GM21717 (cell line): ENCODE data around the gene RABAC1.

Experiments
- ATAC-seq: cut with Tn5 transposase; IDR thresholded peaks from one replicate; pipeline ENCODE4 v1.9.1; 2021; ENCODE audit warnings: mild to moderate bottlenecking, moderate library complexity; ENCODE audit not compliant: unreplicated experiment

The RABAC1 gene

DNA sequence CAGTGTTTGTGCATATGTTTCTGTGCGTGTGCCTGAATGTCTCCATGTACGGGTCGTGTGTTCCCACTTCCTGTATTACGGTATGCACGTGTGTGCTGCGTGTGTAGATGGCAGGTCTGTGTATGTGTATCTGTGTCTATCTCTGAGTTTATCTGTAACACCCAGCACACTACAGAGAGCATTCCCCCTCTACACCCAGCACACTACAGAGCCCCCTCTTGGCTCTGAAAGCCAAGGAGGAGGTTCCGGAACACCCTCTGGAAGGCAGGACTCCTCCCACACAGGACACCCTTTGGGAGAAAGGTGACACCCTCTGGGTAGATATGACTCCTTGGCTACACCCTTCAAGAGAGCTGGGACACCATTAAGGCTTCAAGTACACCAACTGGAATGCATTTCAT is 28.8 kb downstream of the RABAC1 start:
- no peak for ATAC-seq

DNA sequence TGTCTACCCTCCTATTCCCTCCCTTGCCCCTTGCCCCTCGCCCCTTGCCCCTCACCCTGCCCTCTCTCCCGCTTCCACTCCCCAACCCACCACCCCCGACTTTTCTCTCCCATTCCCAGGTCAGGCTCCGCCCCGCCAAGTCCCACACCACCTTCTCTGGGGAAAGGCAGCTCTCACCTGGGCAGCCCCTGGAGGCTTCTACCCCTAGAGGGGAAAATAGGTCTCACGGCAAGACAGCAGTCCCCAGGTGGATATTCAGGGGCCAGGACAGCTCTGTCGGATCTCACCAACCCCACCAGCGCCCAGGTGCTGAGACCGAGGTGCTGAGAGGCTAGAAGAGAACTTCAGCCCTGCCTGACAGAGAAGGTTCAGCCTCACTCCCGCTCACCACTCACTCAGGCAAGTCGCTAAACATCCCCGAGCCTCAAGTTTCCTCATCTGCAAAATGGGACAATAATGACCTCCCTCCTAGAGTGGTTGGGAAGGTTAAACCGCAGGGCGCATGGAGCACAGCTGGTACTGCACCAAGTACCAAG is 29.5 kb downstream of the RABAC1 start:
- ATAC-seq = no peak

DNA sequence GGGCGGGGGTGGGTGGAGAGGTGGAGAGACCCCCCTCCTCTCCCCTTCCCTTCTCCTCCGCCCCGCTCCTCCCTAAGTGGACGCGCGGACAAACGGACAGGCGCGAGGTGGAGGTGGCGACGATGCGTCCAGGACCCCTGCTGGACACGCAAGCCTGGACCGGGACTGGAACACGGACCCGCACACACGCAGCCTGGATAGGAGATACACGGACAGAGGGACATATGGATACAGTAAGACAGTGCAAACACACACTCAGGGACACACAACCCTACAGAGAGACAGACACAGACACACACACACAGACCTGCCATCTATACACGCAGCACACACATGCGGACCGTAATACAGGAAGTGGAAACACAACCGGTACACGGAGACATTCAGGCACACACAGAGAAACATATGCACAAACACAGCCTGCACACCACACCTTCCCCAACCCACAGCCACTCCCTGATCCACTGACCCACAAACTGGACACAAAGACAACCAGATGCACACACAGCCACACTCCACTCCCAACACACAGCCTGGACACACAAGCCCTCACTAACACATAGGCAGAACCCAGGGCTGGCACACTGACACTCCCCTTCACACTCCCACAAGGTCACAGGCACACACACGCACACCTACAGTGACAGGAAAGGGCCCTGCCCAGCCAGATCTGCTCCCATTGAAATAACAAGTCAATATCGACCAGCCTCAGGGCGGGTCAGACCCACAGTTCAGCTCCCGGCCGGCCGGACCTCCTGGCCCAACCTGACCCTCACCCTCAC is 30.2 kb downstream of the RABAC1 start:
- no peak for ATAC-seq

DNA sequence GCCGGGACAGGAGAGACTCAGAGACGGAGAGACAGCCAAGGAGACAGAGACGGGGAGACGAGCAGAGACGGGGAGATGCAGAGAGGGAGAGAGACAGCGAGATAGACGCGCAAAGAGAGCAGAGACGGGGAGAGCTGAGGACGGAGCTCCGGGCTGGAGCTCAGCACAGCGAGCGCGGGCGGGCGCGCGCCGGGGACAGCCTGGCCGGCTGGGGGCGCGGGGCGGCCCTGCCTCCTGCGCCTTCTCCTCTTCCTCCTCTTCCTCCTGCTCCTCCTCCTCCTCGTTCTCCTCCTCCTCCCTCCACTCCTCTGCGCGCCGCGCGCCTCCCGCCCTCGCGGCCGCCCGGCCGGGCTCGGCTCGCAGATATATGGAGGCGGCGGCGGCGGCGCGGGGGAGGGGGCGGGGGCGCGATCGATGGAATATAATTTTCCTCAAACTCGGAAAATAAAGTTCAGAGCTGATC is 30.9 kb downstream of the RABAC1 start, which contains the start of gene ERFL:
ERFL (minus strand) TSS at position 229 of the 463 bp plus-strand sequence. CDS start 15,530 bp downstream, outside the sequence.
- ATAC-seq = no peak

DNA sequence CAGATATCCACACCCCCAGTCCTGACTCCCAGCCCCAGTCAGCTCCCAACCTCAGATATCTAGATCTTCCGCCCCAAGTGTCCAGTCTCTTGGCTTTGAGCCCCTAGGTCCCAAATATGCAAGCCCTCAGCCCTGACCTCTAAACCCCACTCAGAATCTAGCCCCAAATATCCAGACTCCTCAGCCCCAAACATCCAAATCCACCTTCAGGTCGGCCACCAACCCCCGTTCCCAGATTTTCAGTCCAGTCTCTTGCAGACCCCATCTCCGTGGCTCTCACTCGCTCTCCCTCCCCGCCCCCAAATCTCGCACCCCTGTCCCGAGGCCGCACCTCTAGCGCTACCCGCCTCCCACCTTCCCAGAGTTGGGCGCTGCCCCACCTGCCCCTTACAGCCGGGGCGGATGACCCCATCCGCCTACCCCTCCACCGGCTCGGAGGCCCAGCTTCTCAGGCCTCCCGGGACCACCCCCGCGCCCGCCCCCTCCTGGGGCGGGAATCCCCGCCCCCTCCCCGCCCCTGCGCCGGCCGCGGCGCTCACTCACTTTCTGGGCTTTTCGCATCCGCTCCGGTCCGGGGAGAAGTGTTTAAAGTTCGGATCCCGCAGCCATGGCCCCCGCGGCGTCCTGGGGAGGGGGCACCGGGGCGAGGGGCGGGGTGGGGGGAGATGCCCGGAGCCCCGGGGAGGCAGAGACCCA is 31.5 kb downstream of the RABAC1 start:
- no peak for ATAC-seq

DNA sequence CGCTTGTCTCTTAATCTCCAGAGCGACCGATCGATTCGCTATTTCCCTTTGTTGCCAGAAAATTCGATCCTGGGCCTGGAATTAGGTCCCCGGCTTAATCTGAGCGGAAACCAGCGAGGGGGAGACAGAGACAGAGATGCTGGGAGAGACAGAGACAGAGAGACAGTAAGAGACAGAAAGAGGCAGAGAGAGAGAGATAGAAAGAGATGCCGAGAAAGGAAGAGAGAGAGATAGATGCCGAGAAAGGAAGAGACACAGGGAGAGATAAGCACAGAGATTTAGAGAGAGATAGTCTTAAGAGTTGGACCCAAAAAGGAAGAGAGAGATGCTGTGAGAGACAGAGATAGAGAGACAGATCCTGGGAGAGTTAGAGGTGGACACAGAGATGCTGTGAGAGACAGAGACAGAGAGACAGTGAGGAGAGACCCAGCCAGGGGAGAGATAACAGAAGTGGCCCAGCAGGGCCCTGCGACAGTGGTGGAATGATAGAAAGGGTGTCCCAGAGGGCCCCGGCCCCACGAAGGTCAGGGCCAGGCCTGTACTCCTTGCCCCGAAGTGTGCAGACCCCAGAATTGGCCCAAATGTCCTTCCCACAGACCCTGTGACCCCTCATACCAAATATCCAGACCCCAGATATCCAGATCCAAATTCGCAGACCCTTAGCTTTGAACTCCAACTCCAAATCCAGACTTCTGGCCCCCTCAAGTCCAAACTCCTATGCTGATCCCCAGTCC is 32.2 kb downstream of the RABAC1 start:
- no peak for ATAC-seq

DNA sequence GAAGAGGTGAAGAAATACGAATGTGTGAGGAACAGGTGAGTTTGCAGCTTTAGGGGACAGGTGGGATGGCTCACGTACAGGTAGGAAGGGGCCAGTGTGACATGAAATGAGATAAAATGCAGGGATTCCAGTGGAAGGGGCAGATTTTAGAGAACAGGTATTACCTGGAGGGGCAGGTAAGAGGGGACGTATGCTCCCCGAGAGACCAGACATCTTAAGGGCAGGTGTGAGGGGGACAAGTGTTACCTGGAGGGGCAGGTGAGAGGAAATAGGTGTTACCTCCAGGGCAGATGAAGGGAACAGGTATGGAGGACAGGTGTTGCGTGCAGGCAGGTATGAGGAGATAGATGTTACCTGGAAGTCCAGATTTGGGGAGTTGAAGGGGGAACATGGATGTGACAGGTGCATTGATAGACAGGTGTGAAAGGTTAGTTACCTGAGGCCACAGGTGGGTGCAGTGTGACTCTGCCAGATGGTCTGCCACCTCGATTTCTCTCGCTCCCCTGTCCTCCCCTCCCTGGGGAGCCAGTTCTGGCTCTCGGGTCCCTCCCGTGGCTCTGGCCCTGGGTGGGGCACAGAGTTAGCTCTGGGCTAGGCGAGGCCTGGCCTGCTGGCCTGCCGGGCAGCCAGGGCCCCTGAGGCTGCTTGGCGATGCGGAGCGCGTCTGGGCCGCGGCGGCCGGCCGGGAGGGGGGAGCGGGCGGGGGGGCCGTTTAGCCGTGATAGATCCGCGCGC is 32.9 kb downstream of the RABAC1 start:
- ATAC-seq = no peak

DNA sequence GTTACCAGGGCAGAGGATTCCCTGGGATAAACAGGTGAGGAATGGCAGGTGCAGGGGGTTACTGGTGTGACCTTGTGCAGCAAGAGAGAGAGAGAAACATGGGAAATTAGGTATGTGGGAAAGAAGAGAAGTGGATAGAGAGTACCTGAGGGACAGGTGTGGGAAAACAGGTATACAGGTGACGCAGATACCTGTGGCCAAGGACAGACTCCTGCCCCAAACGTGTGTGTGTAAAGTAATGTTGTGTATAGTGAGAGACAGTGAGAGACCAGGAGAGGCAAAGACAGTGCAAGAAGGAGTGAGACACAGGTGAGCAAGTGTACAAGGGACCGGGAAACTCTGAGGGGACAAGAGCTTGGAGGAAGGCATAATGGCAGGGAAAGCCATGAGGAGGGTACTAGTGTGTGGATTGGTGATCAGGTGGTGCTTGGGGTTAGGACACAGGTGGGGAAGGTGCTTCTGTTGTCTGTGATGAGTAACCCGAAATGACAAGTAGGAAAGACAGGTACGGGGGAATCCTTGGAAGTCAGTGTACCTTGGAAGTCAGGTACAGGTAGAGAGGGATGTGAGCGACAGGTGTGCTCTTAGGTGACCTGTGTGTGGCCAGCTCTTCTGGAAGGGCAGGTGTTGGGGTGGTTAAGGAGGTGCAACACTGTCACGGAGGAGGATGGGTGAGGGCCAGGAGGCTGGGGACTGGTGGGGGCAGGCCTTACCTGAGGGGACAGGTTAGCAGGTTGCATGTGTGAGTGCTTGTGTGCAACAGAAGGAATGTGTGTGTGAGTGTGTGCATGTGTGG is 33.7 kb downstream of the RABAC1 start:
- no peak for ATAC-seq

DNA sequence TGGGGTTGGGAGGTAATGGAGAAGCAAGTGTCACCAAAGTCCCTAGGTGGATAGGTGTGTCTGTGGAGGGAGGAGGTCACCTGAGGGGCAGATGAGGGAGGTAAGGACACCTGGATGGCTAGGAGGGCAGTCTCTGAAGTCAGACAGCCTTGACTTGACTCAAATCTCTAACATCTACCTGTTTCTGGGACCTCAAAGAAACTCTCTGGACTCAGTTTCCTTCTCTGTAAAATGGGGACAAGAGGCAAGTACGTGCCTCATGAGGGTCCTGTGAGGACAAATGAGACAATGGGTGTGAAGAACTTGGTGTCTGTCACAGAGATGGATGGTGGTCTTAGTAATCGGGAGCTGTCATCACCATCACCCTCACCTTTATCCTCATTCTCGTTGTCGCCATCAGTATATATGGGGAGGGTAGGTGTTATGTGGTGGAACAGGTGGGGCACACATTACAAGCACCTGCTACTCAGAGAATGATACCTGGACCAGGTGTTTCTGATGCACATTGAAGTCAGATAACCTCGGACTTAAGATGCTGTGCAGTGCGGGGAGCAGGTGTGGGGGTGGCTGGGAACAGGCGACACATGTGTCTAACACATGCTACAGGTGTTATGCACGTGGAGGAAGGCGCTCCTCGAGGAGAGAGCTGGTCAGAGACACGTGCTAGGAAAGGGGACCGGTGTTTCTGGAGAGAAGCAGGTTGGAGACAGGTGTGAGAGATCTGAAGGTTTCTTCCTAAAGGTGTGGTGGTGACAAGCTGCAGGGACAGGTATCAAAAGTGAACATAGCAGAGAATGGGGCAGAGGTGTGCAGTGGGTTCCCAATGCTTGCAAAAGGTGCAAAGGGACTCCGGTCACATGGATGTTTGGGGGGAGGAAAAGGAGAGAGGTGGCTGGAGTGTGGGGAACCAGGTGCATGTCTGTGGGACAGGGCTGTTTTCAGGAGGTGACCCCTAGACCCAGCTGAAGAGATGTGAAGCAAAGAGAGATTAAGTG is 34.7 kb downstream of the RABAC1 start:
- no peak for ATAC-seq

DNA sequence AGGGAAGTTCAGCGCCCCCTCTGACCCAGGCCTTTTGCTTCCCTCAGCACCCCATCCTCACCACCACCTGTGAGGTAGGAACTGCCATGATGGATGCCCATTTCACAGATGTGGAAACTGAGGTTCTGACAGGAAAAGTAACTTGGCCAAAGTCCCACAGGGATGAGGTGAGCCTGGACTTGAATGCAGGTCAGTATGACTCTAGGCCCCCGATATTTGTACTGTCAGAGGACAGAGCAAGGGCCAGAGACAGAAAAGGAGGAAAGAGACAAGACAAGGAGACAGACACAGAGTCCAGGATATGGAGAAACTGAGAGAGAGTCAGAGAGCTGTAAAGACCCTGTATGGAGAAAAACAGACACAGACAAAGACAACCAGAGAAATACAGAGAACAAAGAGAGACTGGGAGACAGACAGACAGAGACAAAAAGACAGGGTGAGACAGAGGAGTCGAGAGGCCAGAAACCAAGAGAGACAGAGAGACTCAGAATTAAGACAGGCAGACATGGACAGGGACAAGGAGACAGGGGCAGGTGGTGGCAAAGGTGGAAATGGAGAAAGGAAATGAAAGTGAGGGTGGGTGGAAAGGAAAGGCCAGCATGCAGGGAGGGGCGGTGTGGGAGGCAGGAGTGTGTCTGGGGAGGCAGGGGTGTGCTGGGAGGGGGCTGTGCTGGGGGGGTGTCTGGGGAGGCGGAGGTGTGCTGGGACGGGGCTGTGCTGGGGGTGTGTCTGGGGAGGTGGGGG is 35.9 kb downstream of the RABAC1 start:
- ATAC-seq = no peak

DNA sequence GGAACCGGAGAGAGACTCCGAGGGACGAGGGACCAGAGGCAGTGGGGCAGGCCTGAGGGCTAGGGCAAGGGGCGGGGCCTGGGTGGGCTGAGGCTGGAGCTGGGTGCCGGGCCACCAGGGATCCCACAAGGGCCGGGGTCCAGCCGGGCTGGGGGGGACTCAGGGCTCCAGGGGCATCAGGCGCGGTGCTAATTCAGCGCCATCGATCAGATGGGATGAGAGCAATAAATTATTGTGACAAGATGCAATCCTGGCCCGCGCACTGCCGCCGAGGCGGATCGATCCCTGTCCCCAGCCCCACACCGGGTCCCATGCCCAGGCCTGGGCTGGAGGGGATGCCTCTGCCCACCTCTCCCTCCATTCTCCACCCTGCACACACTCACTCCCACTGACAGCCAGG is 36.5 kb downstream of the RABAC1 start:
- no peak for ATAC-seq

DNA sequence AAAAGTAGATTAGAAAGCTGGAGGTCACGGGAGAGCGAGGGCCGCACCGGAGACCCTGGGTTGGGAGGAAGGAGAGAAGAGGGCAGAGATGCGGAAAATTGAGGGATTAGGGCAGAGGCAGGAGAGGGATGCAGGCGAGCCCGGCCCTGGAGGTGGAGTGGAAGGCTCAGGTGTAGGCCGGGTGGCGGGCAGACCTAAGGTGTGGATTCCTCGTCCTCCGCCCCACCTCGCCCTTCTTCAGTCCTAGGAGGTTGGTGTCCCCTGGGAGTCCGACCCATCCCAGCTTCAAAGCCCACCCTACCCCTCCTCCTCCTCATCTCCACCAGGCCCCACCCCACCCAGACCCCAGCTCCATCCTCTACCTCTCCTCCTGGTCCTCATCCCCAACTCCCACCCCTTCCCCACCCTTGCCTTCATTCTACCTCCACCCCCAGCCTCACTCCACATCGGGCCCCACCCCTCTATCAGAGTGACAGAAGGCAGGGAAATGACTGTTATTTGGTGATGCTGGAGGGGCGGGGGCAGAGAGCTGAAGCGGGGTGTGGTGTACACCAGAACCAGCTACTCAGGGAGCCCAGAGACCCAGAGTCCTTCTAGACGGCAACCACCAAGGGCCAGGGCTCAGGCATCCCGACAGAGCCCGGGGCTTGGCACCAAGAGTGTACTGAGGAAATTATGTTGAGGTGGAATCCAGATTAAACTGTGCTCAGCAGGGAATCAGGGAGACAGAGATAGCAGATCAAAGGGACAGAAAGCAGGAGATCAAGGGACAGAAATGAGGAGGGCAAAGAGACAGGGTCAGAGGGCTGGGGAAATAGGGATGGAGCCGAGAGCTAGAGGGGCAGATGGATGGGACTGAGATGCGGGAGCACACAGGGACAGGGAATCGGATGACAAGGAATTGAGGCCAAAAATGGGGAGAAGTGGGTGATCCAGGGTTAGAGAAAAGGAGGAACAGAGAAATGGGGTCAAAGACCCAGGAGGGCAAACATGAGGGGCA is 37.2 kb downstream of the RABAC1 start:
- ATAC-seq = no peak

DNA sequence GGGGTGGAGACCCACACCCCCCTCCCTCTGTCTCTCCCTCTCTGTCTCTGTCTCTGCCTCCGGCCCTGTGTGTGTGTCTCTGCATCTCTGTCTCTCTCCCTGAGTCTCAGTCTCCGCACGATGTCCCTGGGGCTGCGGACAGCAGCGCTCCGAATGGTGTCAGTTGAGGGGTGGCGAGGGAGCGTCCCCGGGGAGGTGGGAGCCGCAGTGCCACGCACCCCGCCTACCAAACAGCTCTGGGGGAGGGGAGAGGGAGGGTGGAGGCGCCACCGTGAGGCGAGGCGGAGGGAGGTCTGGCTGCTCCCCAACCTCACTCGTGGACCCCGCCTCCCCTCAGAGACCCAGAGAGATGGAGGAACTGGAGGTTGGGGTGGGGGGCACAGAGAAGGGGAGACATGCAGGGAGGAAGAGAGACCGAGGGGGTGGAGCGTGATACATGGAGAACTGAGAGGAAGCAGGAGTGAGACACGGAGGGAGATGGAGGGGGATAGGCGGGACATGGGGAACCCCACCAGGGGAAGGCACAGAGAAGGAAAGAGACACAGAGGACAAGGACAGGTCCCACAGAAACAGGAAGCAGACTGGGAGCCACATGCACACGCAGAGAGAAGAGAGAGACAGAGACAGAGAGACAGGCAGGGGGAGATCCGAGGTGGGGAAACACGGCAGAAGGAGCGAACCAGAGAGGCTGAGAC is 38.1 kb downstream of the RABAC1 start:
- ATAC-seq = no peak

DNA sequence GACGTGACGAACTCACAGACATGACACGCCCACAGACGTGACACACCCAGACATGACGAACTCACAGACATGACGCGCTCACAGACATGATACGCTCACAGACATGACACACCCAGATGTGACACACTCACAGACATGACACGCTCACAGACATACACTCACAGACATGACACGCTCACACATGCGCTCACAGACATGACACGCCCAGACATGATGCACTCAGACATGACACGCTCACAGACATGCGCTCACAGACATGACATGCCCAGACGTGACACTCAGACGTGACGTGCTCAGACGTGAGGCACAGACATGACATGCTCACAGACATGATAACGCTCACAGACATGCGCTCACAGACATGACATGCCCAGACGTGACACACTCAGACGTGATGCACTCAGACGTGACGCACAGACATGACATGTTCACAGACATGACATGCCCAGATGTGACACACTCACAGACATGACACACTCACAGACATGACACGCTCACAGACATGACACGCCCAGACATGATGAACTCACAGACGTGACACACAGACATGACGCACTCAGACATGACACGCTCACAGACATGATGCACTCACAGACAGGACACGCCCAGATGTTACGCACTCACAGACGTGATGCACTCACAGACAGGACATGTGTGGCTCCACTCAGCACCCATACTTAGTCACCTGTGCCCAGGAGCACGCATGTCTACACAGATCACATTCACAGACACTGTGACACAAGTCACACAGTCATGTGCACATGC is 39.0 kb downstream of the RABAC1 start:
- no peak for ATAC-seq

DNA sequence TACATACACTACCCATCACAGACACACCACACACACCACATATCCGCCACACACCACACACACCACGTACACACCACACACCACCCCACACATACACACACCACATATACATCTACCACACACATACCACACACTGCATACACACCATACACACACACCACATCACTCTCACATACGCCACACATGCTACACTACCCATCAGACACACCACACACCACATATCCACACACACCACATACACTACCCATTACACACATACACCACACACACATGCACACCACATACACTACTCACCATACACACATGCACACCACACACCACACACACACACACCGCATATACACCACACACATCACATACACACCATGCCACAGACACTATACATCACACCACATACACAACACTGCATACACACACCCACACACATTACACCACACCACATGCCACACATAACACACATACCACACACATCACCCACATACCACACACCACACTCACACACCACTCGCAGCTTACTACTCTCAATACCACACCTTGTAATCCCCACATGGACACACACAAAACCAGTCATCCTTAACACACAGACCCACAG is 40.4 kb downstream of the RABAC1 start:
- no peak for ATAC-seq
